H9 (cell line): ENCODE results near the gene EFCC1. TPM values are rescaled to one million over a fixed set of nuclear protein-coding genes. Genes with fewer than 3 reads are reported as not detected.

Experiments used
- DNase-seq: peaks from one replicate; pipeline ENCODE4 v3.0.0-alpha.2; 2017
- H2AFZ ChIP-seq: one replicate; pipeline ENCODE4 v1.6.1; 2013; ENCODE audit warnings: mild to moderate bottlenecking, low read length, control low read depth, moderate library complexity
- H2AK5ac ChIP-seq: 2 replicates; pipeline ENCODE4 v1.6.1; 2013; ENCODE audit warnings: low read length, control low read depth, mixed read lengths; ENCODE audit not compliant: insufficient read length
- H2BK120ac ChIP-seq: one replicate; pipeline ENCODE4 v1.6.1; 2013; ENCODE audit warnings: low read depth, mild to moderate bottlenecking, low read length, control low read depth, inconsistent platforms; ENCODE audit not compliant: poor library complexity, severe bottlenecking
- H2BK12ac ChIP-seq: 2 replicates; pipeline ENCODE4 v1.6.1; 2013; ENCODE audit warnings: low read length, control low read depth, mixed read lengths, low read depth; ENCODE audit not compliant: insufficient read length
- H2BK15ac ChIP-seq: 2 replicates; pipeline ENCODE4 v1.6.1; 2013; ENCODE audit warnings: low read depth, low read length, control low read depth
- H2BK20ac ChIP-seq: one replicate; pipeline ENCODE4 v1.6.1; 2013; ENCODE audit warnings: low read depth, mild to moderate bottlenecking, low read length, control low read depth, inconsistent platforms; ENCODE audit not compliant: poor library complexity, severe bottlenecking
- H2BK5ac ChIP-seq: 2 replicates; pipeline ENCODE4 v1.6.1; 2013; ENCODE audit warnings: low read length, control low read depth, mixed read lengths; ENCODE audit not compliant: insufficient read length
- H3K14ac ChIP-seq: 2 replicates; pipeline ENCODE4 v1.6.1; 2013; ENCODE audit warnings: low read length, control low read depth; ENCODE audit not compliant: insufficient read depth
- H3K18ac ChIP-seq: 2 replicates; pipeline ENCODE4 v1.6.1; 2013; ENCODE audit warnings: low read depth, mild to moderate bottlenecking, mixed read lengths, low read length, control low read depth; ENCODE audit not compliant: insufficient read length
- H3K23ac ChIP-seq: 2 replicates; pipeline ENCODE4 v1.6.1; 2013; ENCODE audit warnings: low read length, control low read depth, mixed read lengths, low read depth; ENCODE audit not compliant: insufficient read length
- H3K23me2 ChIP-seq: 2 replicates; pipeline ENCODE4 v1.6.1; 2013; ENCODE audit warnings: low read depth, mild to moderate bottlenecking, mixed read lengths, low read length, control low read depth; ENCODE audit not compliant: insufficient read length, poor library complexity, severe bottlenecking
- H3K27ac ChIP-seq: 2 replicates; pipeline ENCODE4 v1.5.1; 2013; ENCODE audit warnings: low read length, control low read depth, mixed read lengths, low read depth; ENCODE audit not compliant: insufficient read length
- H3K27me3 ChIP-seq: 2 replicates; pipeline ENCODE4 v1.6.1; 2013; ENCODE audit warnings: low read length, control low read depth, inconsistent platforms; ENCODE audit not compliant: insufficient read depth
- H3K4ac ChIP-seq: 2 replicates; pipeline ENCODE4 v1.6.1; 2013; ENCODE audit warnings: low read depth, mild to moderate bottlenecking, control low read depth, inconsistent platforms, low read length, moderate library complexity
- H3K4me1 ChIP-seq: 2 replicates; pipeline ENCODE4 v1.6.1; 2013; ENCODE audit warnings: low read length, control low read depth, inconsistent platforms; ENCODE audit not compliant: insufficient read depth
- H3K4me2 ChIP-seq: 2 replicates; pipeline ENCODE4 v1.6.1; 2013; ENCODE audit warnings: low read length, control low read depth, mixed read lengths; ENCODE audit not compliant: insufficient read length, insufficient read depth
- H3K56ac ChIP-seq: 2 replicates; pipeline ENCODE4 v1.6.1; 2013; ENCODE audit warnings: low read depth, mild to moderate bottlenecking, mixed read lengths, low read length, control low read depth; ENCODE audit not compliant: insufficient read length
- H3K79me1 ChIP-seq: 2 replicates; pipeline ENCODE4 v1.6.1; 2013; ENCODE audit warnings: low read depth, mild to moderate bottlenecking, moderate library complexity, low read length, control low read depth, inconsistent platforms; ENCODE audit not compliant: insufficient read depth, poor library complexity, severe bottlenecking
- H3K79me2 ChIP-seq: 2 replicates; pipeline ENCODE4 v1.6.1; 2013; ENCODE audit warnings: low read length, control low read depth, inconsistent platforms; ENCODE audit not compliant: insufficient read depth
- H3K9ac ChIP-seq: 2 replicates; pipeline ENCODE4 v1.6.1; 2013; ENCODE audit warnings: low read length, control low read depth, mixed read lengths; ENCODE audit not compliant: insufficient read length; ENCODE audit errors: extremely low read depth
- H3K9me3 ChIP-seq: one replicate; pipeline ENCODE4 v1.6.1; 2013; ENCODE audit warnings: low read depth, low read length, inconsistent platforms; ENCODE audit not compliant: control insufficient read depth
- H3T11ph ChIP-seq: one replicate; pipeline ENCODE4 v1.6.1; 2013; ENCODE audit warnings: mild to moderate bottlenecking, low read length, control low read depth, inconsistent platforms
- H4K20me1 ChIP-seq: one replicate; pipeline ENCODE4 v1.6.1; 2013; ENCODE audit not compliant: control insufficient read depth, insufficient read length, insufficient read depth
- H4K5ac ChIP-seq: 2 replicates; pipeline ENCODE4 v1.6.1; 2013; ENCODE audit warnings: low read depth, mild to moderate bottlenecking, mixed read lengths, low read length, control low read depth; ENCODE audit not compliant: insufficient read length
- H4K8ac ChIP-seq: replicated peaks from 2 replicates; pipeline ENCODE4 v1.6.1; 2013; ENCODE audit warnings: low read length, control low read depth, mixed read lengths, low read depth; ENCODE audit not compliant: insufficient read length
- H4K91ac ChIP-seq: 2 replicates; pipeline ENCODE4 v1.6.1; 2013; ENCODE audit warnings: low read depth, mild to moderate bottlenecking, moderate library complexity, mixed read lengths, low read length, control low read depth; ENCODE audit not compliant: insufficient read length
- H3K27ac Mint-ChIP-seq, 3 experiments: 2 replicates in 2 of 3; 3 replicates in 1 of 3; pipeline ENCODE4 v1.8.0; 2020 to 2021; ENCODE audit warnings: mixed read lengths in 3 of 3, mild to moderate bottlenecking in 1 of 3, moderate library complexity in 1 of 3
- H3K27me3 Mint-ChIP-seq: 2 replicates; pipeline ENCODE4 v1.8.0; 2021; ENCODE audit warnings: low read depth, mild to moderate bottlenecking, moderate library complexity, mixed read lengths
- H3K36me3 Mint-ChIP-seq, 3 experiments: 2 replicates in 2 of 3; 3 replicates in 1 of 3; pipeline ENCODE4 v1.8.0; 2020 to 2021; ENCODE audit warnings: low read depth in 3 of 3, mixed read lengths in 3 of 3; ENCODE audit not compliant: insufficient read depth in 1 of 3
- H3K4me1 Mint-ChIP-seq, 2 experiments: 2 replicates each; pipeline ENCODE4 v1.8.0; 2020; ENCODE audit warnings: mixed read lengths in 2 of 2
- H3K4me3 Mint-ChIP-seq, 2 experiments: 2 replicates in 1 of 2; 3 replicates in 1 of 2; pipeline ENCODE4 v1.8.0; 2020 to 2021; ENCODE audit warnings: mild to moderate bottlenecking in 2 of 2, mixed read lengths in 2 of 2, moderate library complexity in 1 of 2
- H3K9me3 Mint-ChIP-seq, 2 experiments: 2 replicates in 1 of 2; 3 replicates in 1 of 2; pipeline ENCODE4 v1.8.0; 2020; ENCODE audit warnings: mild to moderate bottlenecking in 2 of 2, mixed read lengths in 2 of 2, moderate library complexity in 1 of 2
- WGBS: extraction: QIAGEN DNeasy Blood & Tissue Kit; methylation state at CpG from one replicate; pipeline ENCODE4 v1.1.7; 2013; ENCODE audit warnings: missing lambda C conversion rate, low lambda C conversion rate, mixed read lengths; ENCODE audit not compliant: insufficient read length; ENCODE audit errors: extremely low coverage; 5-methylcytosine and 5-hydroxymethylcytosine counted together
- total RNA-seq: library from RNA; stranded (reverse); gene quantifications from 2 replicates; pipeline ENCODE4 v1.2.1, GENCODE V29; 2021
- TF ChIP-seq, protein P1 (sequence below): fragments of 200-600 bp; sonication (generic); conservative IDR thresholded peaks from 3 replicates; pipeline ENCODE4 v1.8.0; 2021; ENCODE audit warnings: antibody characterized with exemption, mild to moderate bottlenecking

Gene EFCC1
- total RNA-seq, 1 experiment from 2014 or later, result 0.09 TPM

DNA sequence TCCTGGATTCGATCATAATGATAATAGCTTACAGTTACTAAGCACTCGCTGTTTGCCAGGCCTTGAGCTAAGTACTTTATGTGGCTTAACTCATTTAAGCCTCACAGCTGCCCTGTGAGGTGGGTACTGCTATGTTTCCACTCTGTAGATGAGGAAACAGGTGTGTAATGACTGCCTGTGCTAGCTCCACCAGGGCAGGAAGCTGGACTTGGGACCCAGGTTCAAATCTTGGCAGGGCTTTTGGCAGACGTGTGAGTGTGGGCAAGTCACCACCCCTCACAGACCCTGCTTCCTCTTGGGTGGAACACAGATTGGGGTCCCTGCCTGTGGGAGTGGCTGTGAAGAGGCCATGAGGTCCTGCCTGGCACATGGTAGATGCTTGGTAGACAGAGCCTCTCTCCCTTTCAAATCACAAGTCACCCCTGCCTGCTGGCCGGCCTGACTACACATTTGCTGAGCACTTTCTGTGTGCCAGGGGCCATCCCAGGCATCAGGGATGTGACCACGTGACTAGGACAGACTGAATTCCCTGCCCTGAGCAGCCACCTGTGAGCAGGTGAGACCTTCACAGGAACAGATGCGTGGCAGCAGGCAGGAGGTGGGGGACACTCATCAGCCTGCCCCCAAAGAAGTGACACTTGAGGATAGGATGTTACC is 3.7 kb downstream of the EFCC1 start:
- no peak overlapping the region for H2BK15ac ChIP-seq
- H3K4me3 Mint-ChIP-seq, result no peak overlapping the region
- H4K20me1 ChIP-seq, result no peaks in the 10 kb centered on the region
- peaks cover 8 to 21% of the 10 kb centered on the region in 2 experiments for H3K4me1 Mint-ChIP-seq
- H4K5ac ChIP-seq, result no peak overlapping the region
- H3K27ac Mint-ChIP-seq, result no peak overlapping the region
- H3K27me3 ChIP-seq, result peaks cover 47% of the 10 kb centered on the region
- WGBS, result no CpG with 5 or more reads among the region's 6 CpGs
- H3K14ac ChIP-seq, result no peak overlapping the region
- no peaks in the 10 kb centered on the region for H3K79me2 ChIP-seq
- H3K4ac ChIP-seq, result no peak overlapping the region
- TF ChIP-seq, protein P1, sequence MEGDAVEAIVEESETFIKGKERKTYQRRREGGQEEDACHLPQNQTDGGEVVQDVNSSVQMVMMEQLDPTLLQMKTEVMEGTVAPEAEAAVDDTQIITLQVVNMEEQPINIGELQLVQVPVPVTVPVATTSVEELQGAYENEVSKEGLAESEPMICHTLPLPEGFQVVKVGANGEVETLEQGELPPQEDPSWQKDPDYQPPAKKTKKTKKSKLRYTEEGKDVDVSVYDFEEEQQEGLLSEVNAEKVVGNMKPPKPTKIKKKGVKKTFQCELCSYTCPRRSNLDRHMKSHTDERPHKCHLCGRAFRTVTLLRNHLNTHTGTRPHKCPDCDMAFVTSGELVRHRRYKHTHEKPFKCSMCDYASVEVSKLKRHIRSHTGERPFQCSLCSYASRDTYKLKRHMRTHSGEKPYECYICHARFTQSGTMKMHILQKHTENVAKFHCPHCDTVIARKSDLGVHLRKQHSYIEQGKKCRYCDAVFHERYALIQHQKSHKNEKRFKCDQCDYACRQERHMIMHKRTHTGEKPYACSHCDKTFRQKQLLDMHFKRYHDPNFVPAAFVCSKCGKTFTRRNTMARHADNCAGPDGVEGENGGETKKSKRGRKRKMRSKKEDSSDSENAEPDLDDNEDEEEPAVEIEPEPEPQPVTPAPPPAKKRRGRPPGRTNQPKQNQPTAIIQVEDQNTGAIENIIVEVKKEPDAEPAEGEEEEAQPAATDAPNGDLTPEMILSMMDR, result no peak
- H2AFZ ChIP-seq, result no peak overlapping the region
- peaks cover 90% of the 10 kb centered on the region for H3K27me3 Mint-ChIP-seq
- peaks cover 2% of the 10 kb centered on the region; the same call in 1 of the 2 replicates for H3K4me1 ChIP-seq
- H3K9ac ChIP-seq, result no peak overlapping the region
- H3K18ac ChIP-seq, result no peak overlapping the region
- no peak overlapping the region for H3K27ac ChIP-seq
- peaks cover 7% of the 10 kb centered on the region for H3K23me2 ChIP-seq
- DNase-seq, result no peak
- H2BK20ac ChIP-seq, result no peak overlapping the region
- H2BK5ac ChIP-seq, result no peak overlapping the region
- H2BK120ac ChIP-seq, result no peak overlapping the region
- H4K91ac ChIP-seq, result no peak overlapping the region
- no peak overlapping the region for H3K56ac ChIP-seq
- no peaks in the 10 kb centered on the region; a peak in 2 of 7 replicates for H3K36me3 Mint-ChIP-seq
- no peaks in the 10 kb centered on the region for H3K9me3 ChIP-seq
- H3K9me3 Mint-ChIP-seq, result peaks cover 0 to 6% of the 10 kb centered on the region in 2 experiments; a peak in 4 of 5 replicates
- H3K4me2 ChIP-seq, result no peak overlapping the region
- H3K23ac ChIP-seq, result no peak overlapping the region
- no peak overlapping the region for H2AK5ac ChIP-seq
- no peak overlapping the region for H3T11ph ChIP-seq
- no peak overlapping the region for H4K8ac ChIP-seq
- H3K79me1 ChIP-seq, result no peaks in the 10 kb centered on the region
- H2BK12ac ChIP-seq, result no peak overlapping the region
